H9 (cell line): ENCODE results near the gene HNRNPD. TPM values are rescaled to one million over a fixed set of nuclear protein-coding genes. Genes with fewer than 3 reads are reported as not detected.

Experiments
- DNase-seq: peaks from one replicate; pipeline ENCODE4 v3.0.0-alpha.2; 2017
- H2AFZ ChIP-seq: one replicate; pipeline ENCODE4 v1.6.1; 2013; ENCODE audit warnings: mild to moderate bottlenecking, low read length, control low read depth, moderate library complexity
- H2AK5ac ChIP-seq: 2 replicates; pipeline ENCODE4 v1.6.1; 2013; ENCODE audit warnings: low read length, control low read depth, mixed read lengths; ENCODE audit not compliant: insufficient read length
- H2BK120ac ChIP-seq: one replicate; pipeline ENCODE4 v1.6.1; 2013; ENCODE audit warnings: low read depth, mild to moderate bottlenecking, low read length, control low read depth, inconsistent platforms; ENCODE audit not compliant: poor library complexity, severe bottlenecking
- H2BK12ac ChIP-seq: 2 replicates; pipeline ENCODE4 v1.6.1; 2013; ENCODE audit warnings: low read length, control low read depth, mixed read lengths, low read depth; ENCODE audit not compliant: insufficient read length
- H2BK15ac ChIP-seq: 2 replicates; pipeline ENCODE4 v1.6.1; 2013; ENCODE audit warnings: low read depth, low read length, control low read depth
- H2BK20ac ChIP-seq: one replicate; pipeline ENCODE4 v1.6.1; 2013; ENCODE audit warnings: low read depth, mild to moderate bottlenecking, low read length, control low read depth, inconsistent platforms; ENCODE audit not compliant: poor library complexity, severe bottlenecking
- H2BK5ac ChIP-seq: 2 replicates; pipeline ENCODE4 v1.6.1; 2013; ENCODE audit warnings: low read length, control low read depth, mixed read lengths; ENCODE audit not compliant: insufficient read length
- H3K14ac ChIP-seq: 2 replicates; pipeline ENCODE4 v1.6.1; 2013; ENCODE audit warnings: low read length, control low read depth; ENCODE audit not compliant: insufficient read depth
- H3K18ac ChIP-seq: 2 replicates; pipeline ENCODE4 v1.6.1; 2013; ENCODE audit warnings: low read depth, mild to moderate bottlenecking, mixed read lengths, low read length, control low read depth; ENCODE audit not compliant: insufficient read length
- H3K23ac ChIP-seq: 2 replicates; pipeline ENCODE4 v1.6.1; 2013; ENCODE audit warnings: low read length, control low read depth, mixed read lengths, low read depth; ENCODE audit not compliant: insufficient read length
- H3K23me2 ChIP-seq: 2 replicates; pipeline ENCODE4 v1.6.1; 2013; ENCODE audit warnings: low read depth, mild to moderate bottlenecking, mixed read lengths, low read length, control low read depth; ENCODE audit not compliant: insufficient read length, poor library complexity, severe bottlenecking
- H3K27ac ChIP-seq: 2 replicates; pipeline ENCODE4 v1.5.1; 2013; ENCODE audit warnings: low read length, control low read depth, mixed read lengths, low read depth; ENCODE audit not compliant: insufficient read length
- H3K27me3 ChIP-seq: 2 replicates; pipeline ENCODE4 v1.6.1; 2013; ENCODE audit warnings: low read length, control low read depth, inconsistent platforms; ENCODE audit not compliant: insufficient read depth
- H3K4ac ChIP-seq: 2 replicates; pipeline ENCODE4 v1.6.1; 2013; ENCODE audit warnings: low read depth, mild to moderate bottlenecking, control low read depth, inconsistent platforms, low read length, moderate library complexity
- H3K4me1 ChIP-seq: 2 replicates; pipeline ENCODE4 v1.6.1; 2013; ENCODE audit warnings: low read length, control low read depth, inconsistent platforms; ENCODE audit not compliant: insufficient read depth
- H3K4me2 ChIP-seq: 2 replicates; pipeline ENCODE4 v1.6.1; 2013; ENCODE audit warnings: low read length, control low read depth, mixed read lengths; ENCODE audit not compliant: insufficient read length, insufficient read depth
- H3K56ac ChIP-seq: 2 replicates; pipeline ENCODE4 v1.6.1; 2013; ENCODE audit warnings: low read depth, mild to moderate bottlenecking, mixed read lengths, low read length, control low read depth; ENCODE audit not compliant: insufficient read length
- H3K79me1 ChIP-seq: 2 replicates; pipeline ENCODE4 v1.6.1; 2013; ENCODE audit warnings: low read depth, mild to moderate bottlenecking, moderate library complexity, low read length, control low read depth, inconsistent platforms; ENCODE audit not compliant: insufficient read depth, poor library complexity, severe bottlenecking
- H3K79me2 ChIP-seq: 2 replicates; pipeline ENCODE4 v1.6.1; 2013; ENCODE audit warnings: low read length, control low read depth, inconsistent platforms; ENCODE audit not compliant: insufficient read depth
- H3K9ac ChIP-seq: 2 replicates; pipeline ENCODE4 v1.6.1; 2013; ENCODE audit warnings: low read length, control low read depth, mixed read lengths; ENCODE audit not compliant: insufficient read length; ENCODE audit errors: extremely low read depth
- H3K9me3 ChIP-seq: one replicate; pipeline ENCODE4 v1.6.1; 2013; ENCODE audit warnings: low read depth, low read length, inconsistent platforms; ENCODE audit not compliant: control insufficient read depth
- H3T11ph ChIP-seq: one replicate; pipeline ENCODE4 v1.6.1; 2013; ENCODE audit warnings: mild to moderate bottlenecking, low read length, control low read depth, inconsistent platforms
- H4K20me1 ChIP-seq: one replicate; pipeline ENCODE4 v1.6.1; 2013; ENCODE audit not compliant: control insufficient read depth, insufficient read length, insufficient read depth
- H4K5ac ChIP-seq: 2 replicates; pipeline ENCODE4 v1.6.1; 2013; ENCODE audit warnings: low read depth, mild to moderate bottlenecking, mixed read lengths, low read length, control low read depth; ENCODE audit not compliant: insufficient read length
- H4K8ac ChIP-seq: replicated peaks from 2 replicates; pipeline ENCODE4 v1.6.1; 2013; ENCODE audit warnings: low read length, control low read depth, mixed read lengths, low read depth; ENCODE audit not compliant: insufficient read length
- H4K91ac ChIP-seq: 2 replicates; pipeline ENCODE4 v1.6.1; 2013; ENCODE audit warnings: low read depth, mild to moderate bottlenecking, moderate library complexity, mixed read lengths, low read length, control low read depth; ENCODE audit not compliant: insufficient read length
- H3K27ac Mint-ChIP-seq, 3 experiments: 2 replicates in 2 of 3; 3 replicates in 1 of 3; pipeline ENCODE4 v1.8.0; 2020 to 2021; ENCODE audit warnings: mixed read lengths in 3 of 3, mild to moderate bottlenecking in 1 of 3, moderate library complexity in 1 of 3
- H3K27me3 Mint-ChIP-seq: 2 replicates; pipeline ENCODE4 v1.8.0; 2021; ENCODE audit warnings: low read depth, mild to moderate bottlenecking, moderate library complexity, mixed read lengths
- H3K36me3 Mint-ChIP-seq, 3 experiments: 2 replicates in 2 of 3; 3 replicates in 1 of 3; pipeline ENCODE4 v1.8.0; 2020 to 2021; ENCODE audit warnings: low read depth in 3 of 3, mixed read lengths in 3 of 3; ENCODE audit not compliant: insufficient read depth in 1 of 3
- H3K4me1 Mint-ChIP-seq, 2 experiments: 2 replicates each; pipeline ENCODE4 v1.8.0; 2020; ENCODE audit warnings: mixed read lengths in 2 of 2
- H3K4me3 Mint-ChIP-seq, 2 experiments: 2 replicates in 1 of 2; 3 replicates in 1 of 2; pipeline ENCODE4 v1.8.0; 2020 to 2021; ENCODE audit warnings: mild to moderate bottlenecking in 2 of 2, mixed read lengths in 2 of 2, moderate library complexity in 1 of 2
- H3K9me3 Mint-ChIP-seq, 2 experiments: 2 replicates in 1 of 2; 3 replicates in 1 of 2; pipeline ENCODE4 v1.8.0; 2020; ENCODE audit warnings: mild to moderate bottlenecking in 2 of 2, mixed read lengths in 2 of 2, moderate library complexity in 1 of 2
- WGBS: extraction: QIAGEN DNeasy Blood & Tissue Kit; methylation state at CpG from one replicate; pipeline ENCODE4 v1.1.7; 2013; ENCODE audit warnings: missing lambda C conversion rate, low lambda C conversion rate, mixed read lengths; ENCODE audit not compliant: insufficient read length; ENCODE audit errors: extremely low coverage; 5-methylcytosine and 5-hydroxymethylcytosine counted together
- total RNA-seq: library from RNA; stranded (reverse); gene quantifications from 2 replicates; pipeline ENCODE4 v1.2.1, GENCODE V29; 2021
- TF ChIP-seq, protein P1 (sequence below): fragments of 200-600 bp; sonication (generic); conservative IDR thresholded peaks from 3 replicates; pipeline ENCODE4 v1.8.0; 2021; ENCODE audit warnings: antibody characterized with exemption, mild to moderate bottlenecking

HNRNPD gene
- total RNA-seq, 1 experiment from 2014 or later = 611 TPM

DNA sequence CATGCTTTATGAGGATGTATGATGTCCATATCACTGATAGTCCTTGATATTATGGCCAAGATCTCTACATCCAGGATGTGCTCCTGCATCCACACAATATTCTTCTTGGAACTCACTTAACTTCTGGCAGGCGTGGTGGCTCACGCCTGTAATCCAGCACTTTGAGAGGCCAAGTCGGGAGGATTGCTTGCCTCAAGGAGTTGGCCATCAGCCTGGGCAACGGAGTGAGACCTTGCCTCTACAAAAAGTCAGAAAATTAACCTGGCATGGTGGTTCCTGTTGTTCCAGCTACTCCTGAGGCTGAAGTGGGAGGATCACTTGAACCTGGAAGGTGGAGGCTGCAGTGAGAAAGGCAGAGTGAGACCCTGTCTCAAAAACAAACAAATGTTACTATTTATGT is 2.3 kb upstream of the HNRNPD start:
- H2BK15ac ChIP-seq = no peak overlapping the region
- H3K18ac ChIP-seq = no peak overlapping the region
- H3K14ac ChIP-seq = no peak overlapping the region
- no peak overlapping the region for H3K9ac ChIP-seq
- H2AK5ac ChIP-seq = no peak overlapping the region
- H2BK5ac ChIP-seq = no peak overlapping the region
- H3K27me3 ChIP-seq = no peaks in the 10 kb centered on the region
- H2BK12ac ChIP-seq = no peak overlapping the region
- H3K9me3 ChIP-seq = no peaks in the 10 kb centered on the region
- Mint-ChIP-seq H3K9me3 (peaks cover 5 to 8% of the 10 kb centered on the region in 2 experiments; a peak in 3 of 5 replicates), H3K27me3 (no peaks in the 10 kb centered on the region), H3K27ac (no peak overlapping the region), H3K4me1 (peaks cover 16 to 18% of the 10 kb centered on the region in 2 experiments), H3K36me3 (peaks cover 31 to 41% (median 36%) of the 10 kb centered on the region in 3 experiments), H3K4me3 (peak overlapping the region; percentile 92 to 97)
- no peak overlapping the region for H2BK20ac ChIP-seq
- H4K8ac ChIP-seq = no peak overlapping the region
- WGBS = no CpG with 5 or more reads among the region's 4 CpGs
- H2BK120ac ChIP-seq = no peak overlapping the region
- no peak overlapping the region for H3K56ac ChIP-seq
- H3K79me1 ChIP-seq = peaks cover 3% of the 10 kb centered on the region
- H3K4me1 ChIP-seq = peaks cover 3% of the 10 kb centered on the region; the same call in 1 of the 2 replicates
- TF ChIP-seq, protein P1, sequence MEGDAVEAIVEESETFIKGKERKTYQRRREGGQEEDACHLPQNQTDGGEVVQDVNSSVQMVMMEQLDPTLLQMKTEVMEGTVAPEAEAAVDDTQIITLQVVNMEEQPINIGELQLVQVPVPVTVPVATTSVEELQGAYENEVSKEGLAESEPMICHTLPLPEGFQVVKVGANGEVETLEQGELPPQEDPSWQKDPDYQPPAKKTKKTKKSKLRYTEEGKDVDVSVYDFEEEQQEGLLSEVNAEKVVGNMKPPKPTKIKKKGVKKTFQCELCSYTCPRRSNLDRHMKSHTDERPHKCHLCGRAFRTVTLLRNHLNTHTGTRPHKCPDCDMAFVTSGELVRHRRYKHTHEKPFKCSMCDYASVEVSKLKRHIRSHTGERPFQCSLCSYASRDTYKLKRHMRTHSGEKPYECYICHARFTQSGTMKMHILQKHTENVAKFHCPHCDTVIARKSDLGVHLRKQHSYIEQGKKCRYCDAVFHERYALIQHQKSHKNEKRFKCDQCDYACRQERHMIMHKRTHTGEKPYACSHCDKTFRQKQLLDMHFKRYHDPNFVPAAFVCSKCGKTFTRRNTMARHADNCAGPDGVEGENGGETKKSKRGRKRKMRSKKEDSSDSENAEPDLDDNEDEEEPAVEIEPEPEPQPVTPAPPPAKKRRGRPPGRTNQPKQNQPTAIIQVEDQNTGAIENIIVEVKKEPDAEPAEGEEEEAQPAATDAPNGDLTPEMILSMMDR = no peak
- no peak overlapping the region for H4K5ac ChIP-seq
- H3T11ph ChIP-seq = no peak overlapping the region
- no peak overlapping the region for H2AFZ ChIP-seq
- no peak overlapping the region for H3K27ac ChIP-seq
- H3K4ac ChIP-seq = no peak overlapping the region
- no peaks in the 10 kb centered on the region for H4K20me1 ChIP-seq
- H3K23ac ChIP-seq = no peak overlapping the region
- H3K79me2 ChIP-seq = peaks cover 30% of the 10 kb centered on the region
- H3K4me2 ChIP-seq = peak overlapping the region; percentile 59
- peaks cover 7% of the 10 kb centered on the region for H3K23me2 ChIP-seq
- H4K91ac ChIP-seq = no peak overlapping the region
- DNase-seq = no peak
